ENCODE measurements around the gene MYRIP. TPM values are rescaled to one million over a fixed set of nuclear protein-coding genes. Genes with fewer than 3 reads are reported as not detected.

MYRIP gene
- total RNA-seq, 1 donor = not detected

DNA sequence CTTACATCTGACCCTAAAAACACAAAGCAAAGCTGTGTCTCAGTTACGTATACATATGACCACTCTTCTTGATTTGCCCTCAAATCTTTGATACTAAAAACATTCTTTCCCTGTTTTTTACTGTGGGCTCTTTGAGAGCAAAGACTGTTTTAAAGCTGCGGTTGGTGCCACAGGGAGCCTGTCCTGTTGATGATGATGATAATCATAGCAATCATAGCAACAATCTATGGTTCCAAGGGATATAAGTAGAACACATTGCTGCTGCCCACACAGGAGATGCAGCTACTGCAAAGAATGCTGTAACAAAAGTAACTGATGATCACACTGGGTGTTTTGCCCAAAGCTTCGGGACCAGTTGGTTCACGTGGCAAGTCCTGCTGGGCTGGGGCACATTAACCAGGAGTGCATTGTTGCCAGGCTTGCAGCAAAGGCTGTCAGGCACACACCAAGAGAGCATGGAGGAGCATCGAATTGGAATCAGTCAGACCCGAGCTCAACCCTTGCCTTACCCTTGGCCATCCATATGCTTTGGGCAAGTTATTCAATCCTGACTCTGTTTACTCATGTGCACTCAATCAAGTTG, 368.7 kb downstream of the MYRIP start:
- DNase-seq (ENCODE audit: low read depth) = no peak
- H3K4me3 ChIP-seq (ENCODE audit: low read depth, low read length) = no peak overlapping the region
- TF ChIP-seq, protein P1, sequence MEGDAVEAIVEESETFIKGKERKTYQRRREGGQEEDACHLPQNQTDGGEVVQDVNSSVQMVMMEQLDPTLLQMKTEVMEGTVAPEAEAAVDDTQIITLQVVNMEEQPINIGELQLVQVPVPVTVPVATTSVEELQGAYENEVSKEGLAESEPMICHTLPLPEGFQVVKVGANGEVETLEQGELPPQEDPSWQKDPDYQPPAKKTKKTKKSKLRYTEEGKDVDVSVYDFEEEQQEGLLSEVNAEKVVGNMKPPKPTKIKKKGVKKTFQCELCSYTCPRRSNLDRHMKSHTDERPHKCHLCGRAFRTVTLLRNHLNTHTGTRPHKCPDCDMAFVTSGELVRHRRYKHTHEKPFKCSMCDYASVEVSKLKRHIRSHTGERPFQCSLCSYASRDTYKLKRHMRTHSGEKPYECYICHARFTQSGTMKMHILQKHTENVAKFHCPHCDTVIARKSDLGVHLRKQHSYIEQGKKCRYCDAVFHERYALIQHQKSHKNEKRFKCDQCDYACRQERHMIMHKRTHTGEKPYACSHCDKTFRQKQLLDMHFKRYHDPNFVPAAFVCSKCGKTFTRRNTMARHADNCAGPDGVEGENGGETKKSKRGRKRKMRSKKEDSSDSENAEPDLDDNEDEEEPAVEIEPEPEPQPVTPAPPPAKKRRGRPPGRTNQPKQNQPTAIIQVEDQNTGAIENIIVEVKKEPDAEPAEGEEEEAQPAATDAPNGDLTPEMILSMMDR (IDR thresholded peaks at IDR 0.05; ENCODE audit: insufficient read depth, low read depth, low read length) = no peak

DNA sequence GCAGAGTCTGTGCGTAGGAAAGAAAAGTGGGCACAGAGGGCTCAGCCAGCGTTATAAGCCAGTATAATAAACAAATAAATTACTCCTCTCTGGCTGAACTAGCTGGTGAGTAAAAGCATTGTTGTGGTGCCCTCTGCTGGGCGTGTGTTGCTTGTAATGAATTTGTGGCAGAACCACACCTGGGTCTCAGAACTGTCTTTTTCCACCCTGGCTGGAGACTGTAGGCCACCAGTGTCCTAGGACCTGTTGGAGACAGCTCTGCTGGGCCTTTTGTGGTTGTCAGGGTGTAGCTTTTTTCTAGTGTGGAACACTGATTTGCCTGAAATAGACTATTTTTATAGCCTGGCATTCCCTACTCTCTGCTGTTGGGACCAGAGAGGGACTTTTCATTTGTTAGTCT, 369.6 kb downstream of the MYRIP start:
- TF ChIP-seq, protein P1 (IDR thresholded peaks at IDR 0.05; ENCODE audit: insufficient read depth, low read depth, low read length) = peak; percentile 71
- peak; percentile 66 for DNase-seq (ENCODE audit: low read depth)
- H3K4me3 ChIP-seq (ENCODE audit: low read depth, low read length) = no peak overlapping the region

DNA sequence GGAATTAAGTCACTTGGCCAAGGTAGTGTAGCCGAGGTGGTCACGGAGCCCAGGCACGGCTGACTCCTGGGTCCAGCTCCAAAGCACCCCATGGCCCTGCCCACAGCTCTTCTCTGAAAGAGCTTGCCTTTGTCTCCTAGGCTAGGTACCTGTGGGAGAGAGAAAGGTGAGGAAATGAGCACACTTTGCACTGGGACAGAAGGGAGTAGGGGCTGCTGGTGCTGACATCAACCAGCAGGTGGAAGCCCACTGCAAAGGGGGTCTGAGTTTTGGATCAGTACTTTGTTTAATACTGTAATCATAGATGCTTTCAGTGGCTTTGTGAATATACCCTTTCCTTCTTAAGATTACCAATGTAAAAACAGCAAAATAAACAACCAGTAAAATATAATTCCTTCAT, 371.8 kb downstream of the MYRIP start:
- H3K4me3 ChIP-seq (ENCODE audit: low read depth, low read length) = no peak overlapping the region
- TF ChIP-seq, protein P1 (IDR thresholded peaks at IDR 0.05; ENCODE audit: insufficient read depth, low read depth, low read length) = no peak
- DNase-seq (ENCODE audit: low read depth) = no peak

DNA sequence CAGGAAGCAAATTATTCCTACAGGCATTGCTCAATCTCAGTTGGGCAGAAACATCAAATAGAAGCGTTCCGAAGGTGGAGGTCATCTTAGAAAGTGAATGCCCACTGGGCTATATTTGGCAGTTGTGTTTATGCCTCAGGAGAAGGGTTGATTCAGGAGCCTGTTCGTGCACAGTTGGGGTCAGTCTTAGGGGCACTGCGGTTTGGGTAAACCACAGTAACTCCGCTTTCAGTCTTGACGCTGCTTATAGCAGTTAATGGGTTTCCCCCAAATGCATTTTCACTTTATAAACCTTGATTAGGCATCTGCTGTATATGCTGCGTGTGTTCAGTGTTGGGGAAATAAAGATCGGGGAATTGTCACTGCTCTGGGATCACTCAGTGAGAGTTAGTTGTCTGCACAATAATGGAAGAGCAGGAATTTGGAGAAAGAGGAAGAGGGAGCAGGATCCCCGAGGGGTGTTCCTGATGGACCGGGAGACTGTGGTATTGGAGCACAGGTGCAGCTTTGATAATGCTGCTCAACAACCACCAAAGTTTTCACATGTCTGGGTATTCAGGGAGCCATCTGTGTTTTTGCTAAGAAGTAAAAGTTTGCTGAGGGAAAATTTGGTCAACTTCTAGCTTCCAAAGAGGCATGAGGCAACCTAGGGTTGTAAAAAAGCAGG, 375.8 kb downstream of the MYRIP start:
- H3K4me3 ChIP-seq (ENCODE audit: low read depth, low read length) = no peak overlapping the region
- TF ChIP-seq, protein P1 (IDR thresholded peaks at IDR 0.05; ENCODE audit: insufficient read depth, low read depth, low read length) = no peak
- no peak for DNase-seq (ENCODE audit: low read depth)

DNA sequence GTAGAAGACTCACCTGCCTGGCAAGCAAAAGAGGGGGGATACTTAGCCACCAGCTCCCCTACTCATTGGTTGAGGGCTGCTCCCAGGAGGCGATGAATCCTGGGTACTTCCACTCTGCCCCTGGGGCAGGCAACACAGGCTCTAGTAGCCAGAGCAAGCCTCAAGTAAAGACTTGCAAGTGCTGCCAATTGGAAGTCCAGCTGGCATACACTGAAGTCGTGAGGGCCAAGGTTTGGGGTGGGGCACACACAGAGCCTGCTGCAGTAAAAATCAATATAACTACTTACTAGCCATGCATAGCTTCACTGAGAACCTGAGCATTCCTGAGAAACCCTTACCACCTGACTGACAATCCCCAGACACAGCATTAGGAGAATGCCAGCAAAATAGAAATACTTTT, 377.1 kb downstream of the MYRIP start:
- no peak for DNase-seq (ENCODE audit: low read depth)
- no peak overlapping the region for H3K4me3 ChIP-seq (ENCODE audit: low read depth, low read length)
- TF ChIP-seq, protein P1 (IDR thresholded peaks at IDR 0.05; ENCODE audit: insufficient read depth, low read depth, low read length) = no peak

DNA sequence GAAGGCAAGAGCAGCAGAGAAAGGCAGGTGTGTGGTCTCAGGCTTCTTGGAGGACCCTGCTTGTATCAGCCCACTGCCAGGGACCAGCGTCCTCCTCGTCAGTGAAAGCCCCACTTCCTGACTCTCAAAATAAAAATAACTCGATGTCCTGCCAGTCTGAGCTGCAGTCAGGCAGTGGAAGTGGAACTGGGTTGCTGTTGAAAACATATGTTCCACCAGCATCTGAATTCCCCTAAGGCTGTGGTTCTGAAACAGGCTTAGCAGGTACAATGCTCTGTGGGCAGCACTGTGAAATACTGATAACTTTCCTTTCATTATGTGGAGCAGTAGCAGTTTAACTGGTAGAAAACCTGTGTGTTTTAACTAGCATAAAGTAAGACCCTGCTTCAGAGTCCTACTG, 378.5 kb downstream of the MYRIP start:
- no peak for DNase-seq (ENCODE audit: low read depth)
- TF ChIP-seq, protein P1 (IDR thresholded peaks at IDR 0.05; ENCODE audit: insufficient read depth, low read depth, low read length) = no peak
- no peak overlapping the region for H3K4me3 ChIP-seq (ENCODE audit: low read depth, low read length)

Measured in fibroblast of villous mesenchyme (primary cell).